CD4-positive, alpha-beta T cell treated with Interleukin-12 subunit alpha and Interleukin-12 subunit beta, for 1 hour (primary cell): ENCODE results near the gene ARHGAP26.

ENCODE experiments used
- DNase-seq: peaks from one replicate; pipeline ENCODE4 v3.0.0-alpha.2; 2020

The ARHGAP26 gene

DNA sequence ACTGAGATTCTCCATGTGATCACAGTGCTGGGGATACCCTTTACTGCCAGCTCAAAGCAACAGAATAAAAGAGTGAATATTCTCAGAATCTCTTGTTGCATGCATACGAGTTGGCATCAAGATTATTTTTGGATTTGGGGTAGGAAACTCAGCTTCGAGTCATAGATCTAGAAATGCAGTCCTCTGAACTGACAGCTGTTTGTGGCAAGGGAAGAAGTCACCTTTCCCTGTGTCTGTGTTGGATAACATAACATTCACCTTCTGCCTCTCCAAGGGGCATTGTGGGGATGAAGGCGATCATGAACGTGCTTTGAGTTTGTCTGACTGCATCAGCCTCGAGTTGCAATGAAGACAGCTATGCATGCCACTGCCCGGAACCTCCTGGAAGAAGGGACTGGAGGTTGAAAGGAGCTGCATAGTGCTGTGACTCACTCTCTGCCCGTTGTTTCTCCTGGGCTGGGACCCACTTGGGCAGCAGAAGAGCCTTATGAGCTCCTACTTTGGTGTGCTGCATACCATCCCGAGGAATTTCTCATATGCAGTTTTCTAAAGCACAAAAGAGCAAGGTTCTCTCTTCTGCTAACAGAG, 231.7 kb downstream of the ARHGAP26 start:
- DNase-seq = no peak

DNA sequence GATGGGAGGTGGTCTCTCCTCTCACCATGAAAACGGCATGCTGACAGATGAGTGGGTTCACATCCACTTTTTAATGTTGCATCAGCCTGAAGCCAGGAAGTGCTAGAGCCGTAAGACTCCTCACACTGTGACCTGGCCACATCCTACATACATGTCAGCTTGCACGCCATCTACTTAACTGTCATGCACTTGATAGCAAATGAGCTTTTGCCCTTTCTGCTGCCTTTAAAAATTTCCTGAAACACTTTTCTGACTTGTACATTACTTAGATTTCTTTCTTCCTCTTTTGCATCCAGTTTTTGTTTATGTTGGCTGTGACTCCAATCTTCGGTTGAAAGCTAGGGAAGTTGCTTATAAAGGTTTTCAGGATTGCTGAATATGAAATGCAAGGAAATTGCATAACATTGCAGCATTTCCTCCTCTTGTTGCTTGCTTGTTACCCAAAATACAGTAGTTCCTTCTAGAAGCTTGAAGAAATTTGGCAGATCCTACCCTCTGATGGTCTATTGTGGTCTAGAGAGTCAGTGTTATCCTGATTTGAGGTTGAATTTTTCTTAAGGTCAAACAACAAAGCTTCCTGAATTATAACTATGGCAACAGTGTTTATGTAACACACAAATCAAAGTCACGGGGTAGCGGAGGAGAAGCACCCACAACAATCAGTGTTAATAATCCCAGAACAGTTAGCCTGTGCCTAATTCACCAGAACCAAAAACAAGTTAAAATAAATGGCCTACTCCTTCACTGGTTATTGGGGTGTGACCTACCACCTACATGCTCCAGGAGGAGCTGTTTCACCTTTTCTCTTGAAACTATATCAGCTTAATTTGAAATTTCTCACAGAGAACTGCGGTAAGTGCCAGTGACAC, 232.5 kb downstream of the ARHGAP26 start:
- DNase-seq = peak; percentile 78

DNA sequence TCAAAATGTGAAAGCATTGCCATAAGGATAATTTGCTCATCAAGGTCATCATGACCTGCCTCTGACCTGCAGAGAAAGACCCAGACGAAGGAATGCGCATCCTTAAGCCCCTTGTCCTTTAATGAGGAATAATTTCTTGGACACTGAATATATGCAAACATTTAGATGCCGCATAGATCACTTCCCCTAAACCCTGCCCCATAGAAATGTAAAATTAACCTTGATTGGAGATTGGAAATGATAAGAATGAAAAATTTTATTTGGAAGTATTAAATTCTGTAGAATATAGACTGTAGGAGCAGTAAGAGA, 233.1 kb downstream of the ARHGAP26 start:
- DNase-seq = no peak

DNA sequence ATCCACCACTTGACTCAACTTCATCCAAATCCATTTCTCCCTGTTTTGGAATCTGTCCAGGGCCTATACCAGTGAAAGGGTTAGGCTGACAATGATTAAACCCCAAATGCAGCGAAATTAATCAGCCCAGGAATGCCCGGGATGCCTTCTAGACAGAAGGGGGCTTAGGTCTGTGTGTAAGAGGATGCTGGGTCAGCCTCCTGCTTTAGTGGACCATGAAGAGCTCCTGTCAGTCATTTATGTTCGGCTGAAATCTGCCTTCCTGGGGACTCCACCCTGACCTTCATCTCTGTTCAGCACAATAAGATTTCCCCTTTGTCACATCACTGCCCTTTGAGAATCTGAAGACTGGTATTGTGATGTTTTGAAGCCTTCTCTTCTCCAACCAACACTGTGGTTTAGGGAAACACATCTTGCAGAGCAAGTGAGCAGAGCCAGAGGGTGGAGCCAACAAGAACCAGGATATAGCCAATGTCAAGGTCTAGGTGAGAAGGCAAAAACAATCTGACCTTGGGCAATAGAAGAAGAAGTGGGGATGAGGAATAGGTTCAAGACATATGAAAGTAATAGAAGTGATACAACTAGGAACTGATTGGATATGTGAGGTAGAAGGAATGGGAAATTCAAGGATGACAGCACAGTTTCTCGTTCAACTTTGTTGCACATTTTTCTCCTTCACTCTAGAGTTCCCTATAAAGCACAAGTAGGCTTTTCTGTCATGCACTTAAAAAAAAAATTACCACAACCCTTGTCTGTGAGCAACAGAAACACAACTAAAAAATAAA, 234.4 kb downstream of the ARHGAP26 start:
- DNase-seq = no peak

DNA sequence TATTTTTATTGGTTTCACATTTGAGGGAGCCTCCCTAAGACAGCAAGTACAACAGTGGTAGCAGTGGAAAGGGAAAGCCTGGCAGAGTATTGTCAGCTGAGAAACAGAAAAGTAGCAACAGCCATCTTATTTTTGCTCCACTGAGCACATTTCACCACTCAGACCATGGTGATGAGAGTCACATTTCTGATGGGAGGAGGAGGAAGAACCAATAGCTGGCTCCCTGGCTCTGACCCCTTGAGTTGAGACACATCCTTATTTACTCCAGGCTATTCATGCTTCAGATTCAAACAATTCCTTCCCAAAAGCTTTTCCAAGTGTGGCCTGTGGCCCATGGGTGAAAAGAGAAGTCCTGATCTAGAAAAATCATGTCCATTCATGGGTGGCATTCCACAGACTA, 236.3 kb downstream of the ARHGAP26 start:
- no peak for DNase-seq

DNA sequence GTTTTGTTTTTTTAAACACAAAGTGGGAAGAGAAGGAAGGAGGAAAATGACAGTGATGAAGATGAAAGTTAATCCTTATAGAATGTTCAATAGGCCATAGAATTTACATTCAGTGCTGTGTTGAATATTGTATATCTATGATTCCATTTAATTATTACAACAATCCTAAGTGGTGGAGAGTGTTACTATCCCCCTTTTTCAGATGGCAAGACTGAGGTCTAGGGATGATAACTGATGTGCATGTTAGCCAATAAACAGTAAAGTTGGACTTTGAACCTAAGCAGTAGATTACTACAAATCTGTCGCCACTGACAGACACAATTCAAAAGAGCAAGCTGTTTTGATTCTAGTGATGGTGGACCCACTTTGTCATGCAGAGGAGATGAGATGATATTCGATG, 237.9 kb downstream of the ARHGAP26 start:
- DNase-seq = no peak

DNA sequence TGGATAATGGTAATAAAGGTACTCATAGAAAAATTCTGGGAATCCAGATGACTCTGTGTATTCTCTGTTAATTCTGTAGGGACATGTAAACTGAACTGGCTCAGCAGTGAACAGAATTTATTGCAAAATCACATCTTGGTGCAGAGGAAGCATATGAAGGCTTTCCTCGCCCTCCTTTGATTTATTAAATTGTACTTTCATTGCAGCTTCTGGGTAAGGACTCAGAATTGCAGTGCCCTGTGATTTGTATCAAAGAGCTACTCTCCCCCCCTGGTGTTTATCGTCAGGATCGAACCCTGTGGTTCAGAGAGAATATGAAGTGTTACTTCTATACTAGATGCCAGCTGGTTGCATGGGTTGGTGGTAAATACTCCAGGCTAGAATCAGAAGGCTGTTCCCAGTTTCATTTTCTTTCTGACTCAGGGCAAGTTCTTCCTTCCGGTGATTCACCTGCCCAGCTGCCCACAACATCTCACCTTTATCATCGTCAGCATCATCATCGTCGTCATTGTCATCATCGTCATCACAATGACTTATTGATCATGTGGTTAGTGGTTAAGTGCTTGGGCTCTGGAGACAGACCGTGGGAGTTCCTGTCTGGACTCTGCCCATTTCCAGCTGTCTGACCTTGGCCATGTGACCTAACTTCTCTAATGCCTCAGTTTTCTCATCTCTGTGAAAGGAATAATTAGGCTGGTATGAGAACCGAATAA, 238.8 kb downstream of the ARHGAP26 start:
- peak; percentile 90 for DNase-seq

DNA sequence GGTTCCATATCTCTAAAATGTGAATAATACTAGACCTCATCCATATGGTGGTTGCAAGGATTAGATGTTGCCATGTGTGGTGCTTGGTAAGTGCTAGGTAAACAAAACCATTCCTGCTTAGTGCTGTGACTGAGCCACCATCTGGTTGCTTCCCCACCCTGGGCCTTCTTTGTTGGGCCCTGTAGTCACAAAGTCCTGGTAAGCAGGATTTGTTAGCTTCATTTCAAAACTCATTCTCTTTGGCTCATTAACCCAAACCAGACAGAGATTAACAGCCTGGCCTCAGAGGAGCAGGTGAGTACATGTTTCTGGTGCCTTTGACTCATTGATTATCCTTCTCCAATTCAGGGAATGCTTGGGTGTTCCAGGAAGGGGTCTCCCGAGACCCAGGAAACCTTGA, 240.2 kb downstream of the ARHGAP26 start:
- DNase-seq = no peak

DNA sequence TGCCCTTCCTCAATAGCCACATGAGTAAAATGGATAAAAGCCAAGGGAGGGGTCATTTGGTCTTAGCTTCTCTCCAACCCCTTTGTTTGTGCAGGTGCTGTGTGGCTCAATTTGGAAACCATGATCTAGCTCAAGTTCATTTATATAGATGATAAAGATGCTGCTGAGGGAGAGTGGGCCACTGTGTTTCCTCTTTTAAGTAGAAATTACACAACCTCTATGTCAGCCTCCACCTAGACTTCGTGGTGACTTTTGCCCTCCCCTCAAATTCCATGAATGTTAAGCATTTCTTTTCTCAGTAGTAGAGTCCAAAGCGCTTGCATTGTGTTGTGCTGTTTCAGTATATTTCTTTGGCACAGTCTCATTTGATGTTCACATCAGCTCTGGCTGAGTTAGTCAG, 241.4 kb downstream of the ARHGAP26 start:
- DNase-seq = no peak

DNA sequence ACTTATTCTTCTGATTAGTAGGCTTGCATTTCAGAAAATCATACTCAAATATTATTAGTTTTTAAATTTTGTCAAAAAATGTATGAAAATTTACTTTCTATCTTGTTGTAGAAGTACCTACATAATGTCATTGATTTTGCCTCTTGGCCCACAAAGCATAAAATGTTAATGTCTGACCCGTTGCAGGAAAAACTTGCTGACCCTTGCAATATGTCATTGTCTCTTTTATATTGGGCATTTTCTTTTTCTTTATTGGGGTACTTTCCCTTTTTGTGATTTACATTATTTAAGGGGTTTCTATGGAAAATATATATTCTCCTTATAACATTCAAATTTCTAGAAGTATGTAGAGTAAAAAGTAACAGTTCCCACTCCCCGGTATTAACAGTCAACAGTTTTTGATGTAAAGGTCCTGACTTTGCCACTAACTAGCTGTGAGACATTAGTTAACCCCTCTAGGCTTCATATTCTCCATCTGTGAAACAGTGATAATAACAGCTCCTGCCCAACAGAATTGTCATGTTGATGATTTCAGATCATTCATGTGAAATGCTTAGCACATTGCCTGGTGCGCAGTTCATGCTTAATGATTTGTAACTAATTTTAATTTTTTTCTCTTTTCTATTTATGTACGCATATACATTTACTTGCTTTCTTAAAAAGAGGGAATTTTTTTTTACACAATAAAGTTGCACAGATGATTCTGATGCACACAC, 243.2 kb downstream of the ARHGAP26 start:
- DNase-seq = no peak

DNA sequence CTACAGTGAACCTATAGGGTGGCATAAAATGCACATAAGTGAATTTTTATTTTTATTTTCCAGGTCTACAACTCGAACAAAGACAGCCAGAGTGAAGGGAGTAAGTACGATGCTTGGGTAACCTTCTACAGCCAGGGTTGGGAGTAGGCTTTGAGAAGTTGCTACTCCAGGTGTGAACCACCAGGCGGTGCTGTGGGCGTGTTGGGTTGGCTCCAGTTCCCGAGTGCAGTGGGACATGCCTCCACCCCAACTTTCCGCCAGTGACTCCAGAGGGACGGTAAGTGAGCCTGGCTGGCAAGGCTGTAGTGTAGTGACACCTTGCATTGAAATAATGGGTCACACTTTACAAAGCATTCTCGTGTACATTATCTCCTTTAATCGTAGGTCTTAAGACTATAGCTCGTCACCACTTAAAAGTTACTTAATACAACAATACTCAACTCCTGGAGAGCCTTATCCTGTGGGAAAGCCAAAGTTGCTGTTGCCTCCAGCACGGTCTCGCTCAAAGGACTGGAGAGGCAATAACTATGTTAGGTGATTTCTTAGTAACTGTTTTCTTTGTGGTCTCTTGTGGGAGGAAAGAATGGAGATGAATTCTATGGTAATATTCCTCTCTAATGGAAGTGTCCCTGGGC, 244.0 kb downstream of the ARHGAP26 start:
- peak; percentile 20 for DNase-seq

DNA sequence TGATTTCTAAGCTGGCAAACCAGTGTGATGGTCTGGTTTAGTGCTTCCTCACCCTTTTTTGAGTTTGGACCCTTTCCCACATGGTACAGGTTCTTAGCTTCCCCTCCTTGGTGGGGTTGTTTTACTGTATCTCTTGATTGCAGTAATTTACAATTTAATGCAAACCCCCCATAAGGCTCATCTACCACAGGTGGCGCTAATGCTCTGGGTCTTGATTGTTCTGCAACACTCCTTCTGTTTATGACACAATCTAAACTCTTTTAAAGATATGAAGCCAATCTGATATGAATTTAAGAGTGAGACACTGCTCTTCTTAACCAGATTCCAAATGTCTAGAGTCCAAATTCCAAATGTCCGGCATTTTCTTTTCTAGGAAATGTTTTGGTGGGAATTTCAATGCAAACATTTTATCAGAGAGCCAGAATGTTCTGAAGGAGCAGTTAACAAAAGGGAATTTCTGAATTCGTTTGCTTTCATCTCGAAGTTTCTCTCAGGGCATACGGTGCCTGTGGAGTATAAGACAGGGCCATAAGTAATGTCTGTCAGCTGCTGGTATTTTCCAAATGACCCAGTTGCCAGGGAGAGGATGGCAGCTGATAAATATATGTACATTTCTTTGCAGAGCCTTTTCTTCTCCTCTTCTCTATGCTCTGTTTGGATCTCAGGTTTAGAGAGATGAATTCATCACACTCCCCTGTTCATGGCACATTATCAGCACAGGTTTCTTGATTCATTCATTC, 246.8 kb downstream of the ARHGAP26 start:
- DNase-seq = peak; percentile 58

DNA sequence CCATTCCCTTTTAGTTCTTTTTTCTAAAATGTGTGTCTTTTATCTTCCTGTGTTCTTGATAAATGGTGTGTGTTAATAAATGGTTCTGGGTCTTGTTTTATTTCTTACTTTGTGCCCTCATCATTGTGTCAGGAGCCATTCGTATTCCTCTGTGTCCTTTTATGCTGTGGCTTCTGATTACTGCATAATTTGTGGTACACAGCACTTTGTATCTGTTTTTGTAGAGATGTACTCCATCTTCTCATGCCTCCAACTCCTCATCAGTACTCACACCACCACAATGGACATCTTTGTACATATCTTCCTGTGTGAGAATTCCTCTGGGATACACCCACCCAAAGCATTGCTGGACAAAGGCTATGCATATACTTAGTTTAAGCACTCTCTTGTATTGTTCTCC, 247.4 kb downstream of the ARHGAP26 start:
- DNase-seq = no peak

DNA sequence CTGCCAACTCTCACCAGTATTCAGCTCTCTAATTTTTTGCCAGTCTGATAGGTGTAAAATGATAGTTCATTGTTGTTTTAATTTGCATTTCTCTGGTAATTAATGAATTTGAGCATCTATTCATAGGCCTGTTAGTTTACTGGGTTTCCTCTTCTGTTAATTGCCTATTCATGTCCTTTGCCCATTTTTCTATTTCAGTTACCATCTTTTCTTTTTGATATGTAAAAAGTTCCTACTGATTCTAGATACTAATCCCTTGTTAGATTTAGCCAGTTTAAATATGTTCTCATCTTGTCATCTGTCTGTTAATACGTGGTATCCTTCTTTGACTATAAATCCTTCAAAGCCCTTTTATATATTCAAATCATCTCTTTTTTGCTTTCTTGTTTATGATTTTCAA, 247.8 kb downstream of the ARHGAP26 start:
- DNase-seq = no peak

DNA sequence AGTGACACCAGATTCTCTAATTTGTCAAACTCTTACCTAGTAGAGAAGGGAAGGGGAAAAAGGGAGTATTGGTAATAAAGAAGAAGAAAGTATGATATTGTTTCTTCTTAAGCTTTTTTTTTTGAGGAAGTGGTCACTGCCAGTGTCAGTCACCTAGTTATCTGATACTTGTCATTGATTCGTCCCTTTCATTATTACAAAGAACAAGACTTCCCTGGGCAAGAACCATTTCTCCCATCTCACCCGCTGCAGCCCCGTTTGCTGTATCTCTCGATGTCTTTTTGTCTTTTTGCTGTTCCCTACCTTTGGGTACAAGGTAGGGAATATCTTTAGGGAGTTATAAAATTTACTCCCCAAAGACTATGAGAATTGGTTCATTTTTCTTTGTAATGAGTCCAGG, 249.0 kb downstream of the ARHGAP26 start:
- no peak for DNase-seq

DNA sequence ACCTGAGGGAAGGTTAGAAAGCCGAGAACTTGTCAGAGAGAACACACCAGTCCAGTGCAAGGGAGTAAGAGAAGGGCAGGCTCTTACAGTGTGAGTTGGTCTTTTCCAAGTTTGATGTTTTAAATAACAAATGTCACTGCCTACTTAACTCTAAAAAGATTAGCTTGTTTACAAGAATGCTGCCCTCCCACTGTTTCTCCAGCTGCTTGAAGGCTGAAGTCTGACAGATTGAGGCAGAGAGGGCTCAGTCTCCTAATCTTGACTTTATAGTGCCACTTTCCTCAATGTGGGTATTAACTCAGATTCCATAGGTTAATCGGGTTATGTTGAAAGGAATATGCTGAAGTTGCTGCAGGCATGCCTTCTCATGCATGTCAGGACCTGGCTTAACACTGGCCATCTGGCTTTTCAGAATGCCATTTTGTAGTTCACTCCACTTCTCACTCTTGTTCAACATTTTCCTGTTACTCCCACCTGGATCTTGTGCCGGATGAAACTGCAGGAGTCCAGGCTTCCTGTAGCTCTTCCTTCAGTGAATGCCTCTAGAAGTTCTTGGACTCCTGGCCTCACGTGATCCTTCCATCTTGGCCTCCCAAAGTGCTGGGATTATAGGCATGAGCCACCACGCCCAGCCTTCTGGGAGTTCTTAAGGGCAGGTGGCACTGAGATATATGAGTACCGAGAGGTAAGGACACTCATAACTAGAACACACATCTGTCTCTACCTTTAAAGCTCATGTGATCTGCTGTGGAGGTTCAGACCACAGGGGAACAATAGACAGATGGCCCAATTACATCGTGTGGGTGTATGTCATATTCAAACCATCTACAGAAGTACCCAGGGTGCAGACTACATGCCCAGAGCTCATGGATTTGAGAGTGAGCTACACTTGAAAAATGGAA, 249.7 kb downstream of the ARHGAP26 start:
- DNase-seq = no peak

DNA sequence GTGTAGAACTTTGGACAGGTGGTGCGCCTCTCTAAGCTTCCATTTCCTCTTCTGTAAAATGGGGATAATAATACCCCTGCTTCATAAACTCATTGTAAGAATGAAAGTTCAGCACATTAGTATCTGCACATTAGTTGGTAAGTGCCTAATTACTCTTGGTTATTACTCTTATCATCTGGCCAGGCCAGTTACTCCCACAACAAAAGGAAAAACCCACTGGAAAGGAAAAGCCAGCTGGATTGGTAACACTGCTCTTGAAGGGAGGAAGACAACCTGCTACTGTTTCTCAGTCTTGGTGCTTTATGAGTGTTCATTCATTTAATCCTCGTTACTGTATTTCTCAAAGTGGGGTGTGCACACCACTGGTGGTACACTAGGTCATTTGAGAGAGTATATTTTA, 251.4 kb downstream of the ARHGAP26 start:
- DNase-seq = no peak

DNA sequence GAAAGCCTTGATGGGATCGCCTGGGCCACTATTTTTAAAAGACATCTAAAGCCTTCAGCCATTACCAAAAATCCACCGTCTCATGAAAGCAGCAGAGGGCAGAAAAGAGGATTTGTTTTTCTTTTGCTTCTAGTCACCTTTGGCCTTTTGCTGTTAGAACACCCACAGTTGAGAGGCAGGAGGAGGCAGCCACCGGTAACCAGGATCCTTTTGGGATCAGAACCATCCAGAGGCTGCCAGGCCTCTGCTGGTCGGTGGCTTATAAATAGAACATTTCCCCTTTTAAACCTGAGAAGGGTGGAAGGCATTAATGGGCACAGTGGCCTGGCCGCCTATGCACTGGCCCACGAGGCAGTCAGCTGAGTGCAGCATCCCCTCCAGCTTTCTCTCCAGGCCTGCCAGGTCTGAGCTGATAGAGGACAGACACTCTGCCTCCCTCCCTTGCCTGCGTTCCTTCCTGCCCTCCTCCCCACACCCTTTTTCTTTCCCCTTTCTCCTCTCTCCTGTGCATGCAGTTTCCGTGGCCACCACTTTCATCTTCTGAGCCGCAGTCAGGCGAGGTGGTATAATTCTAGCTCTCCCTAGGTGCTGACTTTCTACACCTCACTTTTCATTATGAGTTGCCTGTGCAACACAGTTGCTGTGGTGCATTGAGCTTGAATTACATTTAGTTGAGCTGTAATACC, 253.4 kb downstream of the ARHGAP26 start:
- peak; percentile 15 for DNase-seq

DNA sequence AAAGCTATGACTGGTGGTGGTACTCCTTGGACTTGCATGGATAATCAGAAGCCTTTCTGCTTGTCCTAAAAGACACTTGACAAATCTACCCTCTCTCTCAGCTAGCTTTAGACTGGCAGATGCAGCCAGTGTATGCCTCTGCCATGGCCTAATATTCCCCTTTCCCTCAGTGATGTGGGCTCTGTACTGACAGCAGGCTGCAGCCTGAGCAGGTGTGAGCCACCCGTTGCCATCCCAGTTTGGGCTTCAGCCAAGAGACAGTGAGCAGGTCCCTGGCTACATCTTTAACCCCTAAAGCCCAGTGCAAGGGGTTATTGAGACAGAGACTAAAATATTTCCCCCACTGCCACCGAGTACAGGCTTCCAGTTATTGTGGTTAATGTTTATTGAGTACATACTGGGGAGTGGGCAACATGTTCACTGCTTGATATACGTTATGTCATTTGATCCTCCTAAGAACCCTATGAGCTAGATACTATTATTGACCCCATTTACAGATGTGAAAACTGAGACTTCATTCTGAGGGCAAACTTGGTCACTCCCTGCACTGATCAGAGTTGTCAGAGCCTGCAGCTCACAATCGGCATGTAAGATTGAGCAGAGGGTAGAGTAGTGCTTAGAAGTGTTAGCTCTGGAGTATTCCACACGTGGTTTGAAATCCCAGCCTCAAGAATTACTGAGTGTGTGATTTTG, 254.2 kb downstream of the ARHGAP26 start:
- no peak for DNase-seq
